Psoas muscle (tissue), 8 donors: ENCODE measurements around the gene RPTOR. TPM values are rescaled to one million over a fixed set of nuclear protein-coding genes. Genes with fewer than 3 reads are reported as not detected.

Experiments
- ATAC-seq, 4 donors: fragments of 200-7000 bp; cut with Tn5 transposase; one replicate each; pipeline ENCODE4 v1.9.1; 2020; ENCODE audit warnings: moderate library complexity in 3 of 4, mild to moderate bottlenecking in 2 of 4
- DNase-seq, 2 donors: peaks; one replicate each; pipeline ENCODE4 v3.0.0-alpha.2; 2020
- H3K27ac ChIP-seq: fragments of 200-600 bp; one replicate; pipeline ENCODE4 v1.8.0; 2022
- H3K27me3 ChIP-seq, 3 donors: fragments of 200-600 bp in 1 of 3; one replicate each; pipeline versions ENCODE4 v1.6.1 to v1.8.0; 2013 to 2022; ENCODE audit warnings: low read length in 2 of 3, mild to moderate bottlenecking in 2 of 3, moderate library complexity in 1 of 3; ENCODE audit not compliant: insufficient read depth in 3 of 3
- H3K36me3 ChIP-seq, 2 donors: fragments of 200-600 bp in 1 of 2; one replicate each; pipeline versions ENCODE4 v1.6.1 to v1.8.0; 2013 to 2022; ENCODE audit warnings: low read depth in 1 of 2, mild to moderate bottlenecking in 1 of 2, moderate library complexity in 1 of 2; ENCODE audit not compliant: insufficient read depth in 1 of 2
- H3K4me1 ChIP-seq: fragments of 200-600 bp; one replicate; pipeline ENCODE4 v1.8.0; 2022
- H3K4me3 ChIP-seq: fragments of 200-600 bp; one replicate; pipeline ENCODE4 v1.8.0; 2022; ENCODE audit warnings: mild to moderate bottlenecking
- H3K9me3 ChIP-seq: fragments of 200-600 bp; one replicate; pipeline ENCODE4 v1.8.0; 2022
- WGBS, 3 donors: extraction: QIAGEN DNeasy Blood & Tissue Kit; methylation state at CpG; one replicate each; pipeline versions ENCODE4 v1.1.6 to v1.1.7; 2013; 5-methylcytosine and 5-hydroxymethylcytosine counted together
- intact Hi-C, 2 donors: fragments of 100-400 bp; cut with DNase I; formaldehyde crosslinking; loops; one replicate each; pipeline versions ENCODE4 v1.11.0 to v1.14.2; 2022
- polyA plus RNA-seq, 3 donors: library from polyadenylated mRNA; stranded (reverse); fragments of 200-250 nt; gene quantifications; one replicate each; pipeline ENCODE4 v1.2.3, GENCODE V29; 2013
- total RNA-seq, 4 donors: library from RNA; stranded (reverse); fragmentation: NEBNext Ultra II Directional in 2 of 4; extraction: Animal tissue kit (Norgen Biotek cat#: 25700) in 2 of 4; gene quantifications; one replicate each; pipeline versions ENCODE4 v1.2.1 to v1.2.4, GENCODE V29; 2021 to 2023
- TF ChIP-seq, protein P1 (sequence below): fragments of 200-600 bp; IDR thresholded peaks from one replicate; pipeline ENCODE4 v1.8.0; 2022; ENCODE audit warnings: antibody characterized with exemption
- donor health status: healthy with polysubstance abuse.
- donor health status: DM: no; HTN: no; CAD: no; lungs with moderate emphysema.
- donor health status: Bipolar disorder and iron deficiency.
- donor health status: healthy.
- donor health status: DM: yes; HTN: yes; CAD: no.
- donor health status: DM: no; HTN: no; CAD: no.
- donor health status: DM: no; HTN: no; CAD: no.
- donor health status: DM: yes; HTN: yes; CAD: no.

Gene RPTOR
- total and polyA plus RNA-seq, 7 donors: 13.6 to 82.2 (median 32.5) TPM

DNA sequence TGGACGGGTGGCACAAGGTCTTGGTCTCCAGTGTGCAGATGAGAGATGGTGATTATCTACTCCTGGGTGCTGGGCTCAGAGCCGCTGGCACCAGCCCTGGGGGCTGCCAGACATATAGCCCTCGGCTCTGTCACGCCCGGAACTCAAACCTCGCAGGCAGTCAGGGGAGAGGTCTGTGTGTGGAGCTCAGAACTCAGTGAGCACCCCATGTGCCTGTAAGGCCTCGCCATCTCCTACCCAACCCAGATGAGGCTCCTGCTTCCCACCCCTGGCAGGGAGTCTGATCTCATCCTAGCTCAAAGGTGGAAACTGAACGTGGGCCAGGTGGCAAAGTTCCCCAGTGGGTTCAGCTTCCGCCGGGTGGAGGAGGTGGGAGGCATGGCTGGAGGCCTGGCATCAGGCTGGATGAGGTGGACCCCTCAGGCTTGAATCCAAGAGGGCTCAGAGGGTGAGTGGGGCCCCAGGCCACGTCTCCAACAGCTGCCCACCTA lies 45.7 kb upstream of the RPTOR start:
- Histone ChIP-seq H3K9me3 (no peaks in the 10 kb centered on the region), H3K27ac (no peak overlapping the region), H3K36me3 (no peaks in the 10 kb centered on the region), H3K27me3 (peaks cover 0 to 9% (median 4%) of the 10 kb centered on the region in 3 donors), H3K4me1 (no peaks in the 10 kb centered on the region), H3K4me3 (no peak overlapping the region)
- WGBS, 3 donors: 80 to 86% (median 83%) methylated on average over 11 of the region's 11 CpGs
- ATAC-seq (no peak), DNase-seq (no peak)
- TF ChIP-seq, protein P1, sequence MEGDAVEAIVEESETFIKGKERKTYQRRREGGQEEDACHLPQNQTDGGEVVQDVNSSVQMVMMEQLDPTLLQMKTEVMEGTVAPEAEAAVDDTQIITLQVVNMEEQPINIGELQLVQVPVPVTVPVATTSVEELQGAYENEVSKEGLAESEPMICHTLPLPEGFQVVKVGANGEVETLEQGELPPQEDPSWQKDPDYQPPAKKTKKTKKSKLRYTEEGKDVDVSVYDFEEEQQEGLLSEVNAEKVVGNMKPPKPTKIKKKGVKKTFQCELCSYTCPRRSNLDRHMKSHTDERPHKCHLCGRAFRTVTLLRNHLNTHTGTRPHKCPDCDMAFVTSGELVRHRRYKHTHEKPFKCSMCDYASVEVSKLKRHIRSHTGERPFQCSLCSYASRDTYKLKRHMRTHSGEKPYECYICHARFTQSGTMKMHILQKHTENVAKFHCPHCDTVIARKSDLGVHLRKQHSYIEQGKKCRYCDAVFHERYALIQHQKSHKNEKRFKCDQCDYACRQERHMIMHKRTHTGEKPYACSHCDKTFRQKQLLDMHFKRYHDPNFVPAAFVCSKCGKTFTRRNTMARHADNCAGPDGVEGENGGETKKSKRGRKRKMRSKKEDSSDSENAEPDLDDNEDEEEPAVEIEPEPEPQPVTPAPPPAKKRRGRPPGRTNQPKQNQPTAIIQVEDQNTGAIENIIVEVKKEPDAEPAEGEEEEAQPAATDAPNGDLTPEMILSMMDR: no peak
- intact Hi-C loops: no loop called here

GRCh38 chr17:80499560-80499959 lies 45.1 kb upstream of the RPTOR start:
- no peak overlapping the region for H3K27ac ChIP-seq
- intact Hi-C loops: no loop called here
- 82 to 95% (median 86%) methylated on average over 8 to 9 of the region's 9 CpGs for WGBS, 3 donors
- H3K4me3 ChIP-seq: no peak overlapping the region
- TF ChIP-seq, protein P1: no peak
- peaks cover 0 to 4% (median 3%) of the 10 kb centered on the region in 3 donors for H3K27me3 ChIP-seq
- DNase-seq (no peak), ATAC-seq (no peak)
- H3K36me3 ChIP-seq: no peaks in the 10 kb centered on the region
- no peaks in the 10 kb centered on the region for H3K9me3 ChIP-seq
- H3K4me1 ChIP-seq: no peaks in the 10 kb centered on the region

DNA sequence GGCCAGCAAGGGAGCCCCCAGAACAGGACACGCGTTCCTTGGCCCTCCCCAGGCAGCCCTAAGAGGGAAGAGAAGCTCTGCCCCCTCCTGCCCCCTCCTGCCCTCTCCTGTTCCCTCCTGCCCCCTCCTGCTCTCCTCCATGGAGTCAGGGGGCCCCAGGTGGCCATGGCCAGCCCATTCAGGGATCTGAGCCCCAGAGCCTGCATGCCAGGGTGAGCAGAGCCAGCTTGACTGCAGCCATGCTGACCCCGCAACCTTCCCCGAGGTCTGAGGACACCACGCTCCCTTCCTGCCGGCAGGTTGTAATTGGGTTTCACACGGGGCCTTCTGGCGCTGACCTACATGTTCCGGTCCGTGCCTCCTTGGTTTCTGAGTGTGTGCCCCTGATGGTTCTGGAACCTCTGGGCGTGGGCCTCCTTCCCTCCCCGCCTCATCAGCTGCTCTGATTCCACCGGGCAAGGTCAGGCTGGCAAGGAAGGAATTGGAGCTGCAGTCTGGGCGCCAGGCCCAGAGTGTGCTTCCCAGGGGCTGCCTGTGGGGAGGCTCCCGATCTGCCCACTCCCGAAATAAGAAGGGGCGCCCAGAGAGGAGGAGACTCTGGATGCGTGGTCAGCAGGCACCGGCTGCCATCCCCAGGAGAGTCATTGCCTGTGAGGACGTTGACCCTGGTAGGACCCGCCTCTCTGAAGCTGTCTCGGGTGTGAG lies 44.5 kb upstream of the RPTOR start:
- peaks cover 0 to 1% (median 0%) of the 10 kb centered on the region in 3 donors for H3K27me3 ChIP-seq
- WGBS, 3 donors: 27 to 39% (median 30%) methylated on average over 21 to 22 of the region's 22 CpGs
- ATAC-seq (peak; percentile 43 to 62 (median 53)), DNase-seq (no peak)
- no peak overlapping the region for H3K4me3 ChIP-seq
- H3K9me3 ChIP-seq: no peaks in the 10 kb centered on the region
- H3K27ac ChIP-seq: no peak overlapping the region
- TF ChIP-seq, protein P1: no peak
- no peaks in the 10 kb centered on the region for H3K4me1 ChIP-seq
- H3K36me3 ChIP-seq: no peaks in the 10 kb centered on the region
- intact Hi-C loops: no loop called here

DNA sequence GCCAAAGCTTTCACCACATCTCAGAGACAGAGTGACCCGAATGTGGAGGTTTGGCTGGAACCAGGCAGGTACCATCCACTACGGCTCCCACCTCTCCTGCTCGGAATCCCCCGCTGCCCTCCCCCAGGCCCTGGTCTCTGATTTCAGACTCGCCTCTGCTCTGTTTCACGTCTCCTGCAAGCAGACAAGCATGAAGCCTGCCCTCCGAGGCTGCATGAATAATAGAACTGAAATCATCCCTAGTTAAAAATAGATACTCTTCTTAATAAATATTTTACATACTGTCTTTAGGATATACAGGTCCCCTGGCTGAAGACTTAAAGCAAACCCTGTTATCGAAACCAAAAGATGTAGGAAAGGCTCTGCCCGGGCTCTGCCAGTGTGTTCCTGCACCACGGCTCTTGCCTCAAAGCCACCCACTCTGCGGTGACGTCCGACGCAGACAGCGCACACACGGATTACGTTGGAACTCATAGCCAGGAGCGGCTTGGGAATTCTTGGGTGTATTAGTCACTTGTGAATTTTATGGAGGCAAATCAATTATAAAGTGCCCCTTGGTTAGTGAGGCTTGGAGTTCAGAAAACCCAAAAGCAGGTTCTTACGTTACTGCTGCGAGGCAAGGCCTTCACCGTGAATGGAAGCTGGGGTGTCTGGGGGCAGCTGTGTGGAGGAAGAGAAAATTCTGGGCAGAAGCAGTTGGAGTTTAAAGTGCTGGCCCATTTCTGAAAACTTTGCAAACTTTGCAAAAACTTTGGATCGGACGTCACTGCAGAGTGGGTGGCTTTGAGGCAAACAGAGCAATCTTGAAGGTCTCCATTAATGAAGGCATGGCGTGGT lies 42.7 kb upstream of the RPTOR start:
- WGBS, 3 donors: 69 to 78% (median 70%) methylated on average over 24 of the region's 24 CpGs
- peaks cover 0 to 7% (median 0%) of the 10 kb centered on the region in 3 donors for H3K27me3 ChIP-seq

More for the DNA sequence above, 42.7 kb upstream of the RPTOR start:
- Histone ChIP-seq H3K4me1 (no peaks in the 10 kb centered on the region), H3K9me3 (no peaks in the 10 kb centered on the region), H3K36me3 (no peaks in the 10 kb centered on the region), H3K27ac (no peak overlapping the region), H3K4me3 (no peak overlapping the region)
- ATAC-seq (no peak), DNase-seq (no peak)
- intact Hi-C loops: no loop called here
- TF ChIP-seq, protein P1: no peak
